Liver (tissue), 9 donors: ENCODE results near the gene DDX59. TPM values are rescaled to one million over a fixed set of nuclear protein-coding genes. Genes with fewer than 3 reads are reported as not detected.
A peak's percentile ranks its signal among the peaks of the same experiment; 100 is the strongest.

Experiments
- DNase-seq: peaks from one replicate; pipeline ENCODE4 v3.0.0-alpha.2; 2017; ENCODE audit warnings: low spot score
- H3K27ac ChIP-seq, 2 donors: one replicate each; pipeline ENCODE4 v1.7.0; 2013; ENCODE audit warnings: inconsistent platforms in 2 of 2, low read length in 2 of 2, control low read depth in 1 of 2, low read depth in 1 of 2, mild to moderate bottlenecking in 1 of 2
- H3K27me3 ChIP-seq, 4 donors: one replicate each; pipeline versions ENCODE4 v1.6.1 to v1.7.0; 2013; ENCODE audit warnings: low read length in 3 of 4, inconsistent platforms in 1 of 4, mild to moderate bottlenecking in 1 of 4, moderate library complexity in 1 of 4; ENCODE audit not compliant: control insufficient read depth in 4 of 4, insufficient read depth in 4 of 4
- H3K36me3 ChIP-seq, 4 donors: one replicate each; pipeline versions ENCODE4 v1.6.1 to v1.7.0; 2013; ENCODE audit warnings: low read length in 3 of 4, mild to moderate bottlenecking in 3 of 4, low read depth in 1 of 4, moderate library complexity in 1 of 4; ENCODE audit not compliant: control insufficient read depth in 4 of 4, insufficient read depth in 3 of 4
- H3K4me1 ChIP-seq, 4 donors: one replicate each; pipeline versions ENCODE4 v1.6.1 to v1.7.0; 2013; ENCODE audit warnings: low read length in 3 of 4, mild to moderate bottlenecking in 3 of 4, moderate library complexity in 1 of 4; ENCODE audit not compliant: control insufficient read depth in 4 of 4, insufficient read depth in 4 of 4
- H3K4me3 ChIP-seq, 3 donors: one replicate each; pipeline versions ENCODE4 v1.6.1 to v1.7.0; 2013; ENCODE audit warnings: low read length in 3 of 3, control low read depth in 1 of 3, low read depth in 1 of 3, mild to moderate bottlenecking in 1 of 3
- H3K9ac ChIP-seq, 2 donors: one replicate each; pipeline ENCODE4 v1.7.0; 2013; ENCODE audit warnings: low read length in 2 of 2, mild to moderate bottlenecking in 2 of 2, moderate library complexity in 2 of 2, control low read depth in 1 of 2, low read depth in 1 of 2
- H3K9me3 ChIP-seq, 4 donors: one replicate each; pipeline versions ENCODE4 v1.6.1 to v1.7.0; 2013; ENCODE audit warnings: low read length in 3 of 4; ENCODE audit not compliant: control insufficient read depth in 4 of 4
- ATF3 ChIP-seq: IDR thresholded peaks from 2 replicates; pipeline ENCODE4 v1.6.1; 2016; ENCODE audit warnings: antibody characterized with exemption
- HNF4A ChIP-seq, 2 donors: conservative IDR thresholded peaks; 2 replicates each; pipeline ENCODE4 v1.6.1; 2016; ENCODE audit warnings: antibody characterized with exemption in 2 of 2, mild to moderate bottlenecking in 2 of 2
- HNF4G ChIP-seq: IDR thresholded peaks from 2 replicates; pipeline ENCODE4 v1.6.1; 2016; ENCODE audit warnings: antibody characterized with exemption
- JUND ChIP-seq, 2 donors: IDR thresholded peaks; 2 replicates each; pipeline ENCODE4 v1.6.1; 2016; ENCODE audit warnings: antibody characterized with exemption in 2 of 2
- SP1 ChIP-seq: IDR thresholded peaks from 2 replicates; pipeline ENCODE4 v1.6.1; 2018; ENCODE audit warnings: antibody characterized with exemption, mild to moderate bottlenecking
- YY1 ChIP-seq: IDR thresholded peaks from 2 replicates; pipeline ENCODE4 v1.6.1; 2016; ENCODE audit warnings: antibody characterized with exemption, mild to moderate bottlenecking
- ZBTB33 ChIP-seq: IDR thresholded peaks from 2 replicates; pipeline ENCODE4 v1.6.1; 2016; ENCODE audit warnings: antibody characterized with exemption
- WGBS: extraction: QIAGEN DNeasy Blood & Tissue Kit; methylation state at CpG from one replicate; pipeline ENCODE4 v1.1.7; 2013; 5-methylcytosine and 5-hydroxymethylcytosine counted together
- polyA plus RNA-seq, 2 donors: library from polyadenylated mRNA; stranded (reverse) in 1 of 2; unstranded in 1 of 2; fragments of 200-250 nt in 1 of 2; fragments of >200 nt in 1 of 2; fragmentation: Nextera tagmentation in 1 of 2; extraction: Ambion mirVana in 1 of 2; gene quantifications; one replicate each; pipeline versions ENCODE4 v1.2.1 to v1.2.3, GENCODE V29; 2013 to 2015
- total RNA-seq, 2 donors: library from RNA; depleted of rRNA; stranded (reverse); fragments of >200 nt; gene quantifications; one replicate each; pipeline ENCODE4 v1.2.3, GENCODE V29; 2014
- donor health status: healthy.
- donor health status: healthy.
- donor health status: healthy.
- donor health status: healthy.
- donor health status: healthy.

Gene DDX59
- total and polyA plus RNA-seq, 4 donors: 5.8 to 12.1 (median 8.6) TPM

GRCh38 chr1:200674838-200675587, 5.3 kb upstream of the DDX59 start:
- TF ChIP-seq ATF3: peak; percentile 25
- no peak for TF ChIP-seq JUND (IDR thresholded peaks at IDR 0.05)
- TF ChIP-seq HNF4A (conservative IDR thresholded peaks at IDR 0.05): peak; percentile 19 to 52
- peaks cover 1 to 8% (median 5%) of the 10 kb centered on the region in 4 donors for H3K4me1 ChIP-seq
- H3K4me3 ChIP-seq: no peak overlapping the region
- H3K9me3 ChIP-seq: no peaks in the 10 kb centered on the region
- H3K9ac ChIP-seq: no peak overlapping the region
- H3K27ac ChIP-seq: no peak overlapping the region
- H3K27me3 ChIP-seq: no peaks in the 10 kb centered on the region
- DNase-seq: no peak
- H3K36me3 ChIP-seq: no peaks in the 10 kb centered on the region
- WGBS: 76% methylated on average over 5 of the region's 5 CpGs

- no peak for TF ChIP-seq JUND (IDR thresholded peaks at IDR 0.05)
- no peak for TF ChIP-seq ZBTB33
- Histone ChIP-seq H3K4me1 (peaks cover 1 to 8% (median 5%) of the 10 kb centered on the region in 4 donors), H3K9me3 (no peaks in the 10 kb centered on the region), H3K27ac (no peak overlapping the region), H3K4me3 (no peak overlapping the region), H3K36me3 (no peaks in the 10 kb centered on the region), H3K27me3 (no peaks in the 10 kb centered on the region), H3K9ac (no peak overlapping the region)
- 84% methylated on average over 4 of the region's 4 CpGs for WGBS
- DNase-seq: no peak
These were observed 4.5 kb upstream of the DDX59 start for GRCh38 chr1:200673952-200674823.

GRCh38 chr1:200671235-200671786, 1.6 kb upstream of the DDX59 start:
- Histone ChIP-seq H3K27ac (no peak overlapping the region), H3K4me3 (no peak overlapping the region), H3K27me3 (no peaks in the 10 kb centered on the region), H3K36me3 (peaks cover 0 to under 1% (median 0%) of the 10 kb centered on the region in 4 donors), H3K9me3 (no peaks in the 10 kb centered on the region), H3K4me1 (peaks cover 1 to 13% (median 5%) of the 10 kb centered on the region in 4 donors), H3K9ac (no peak overlapping the region)
- TF ChIP-seq SP1 (no peak), YY1 (no peak), ATF3 (no peak), HNF4A (conservative IDR thresholded peaks at IDR 0.05) (no peak), HNF4G (no peak)
- DNase-seq: no peak
- 96% methylated on average over 5 of the region's 5 CpGs for WGBS
